ENCODE measurements around the gene OTC.

Gene OTC

GRCh38 chrX:38400389-38400910 is 48.0 kb downstream of the OTC start:
- in situ Hi-C loops (cut with HindIII; ENCODE audit: low sequenced_read_pairs): no loop called here
- no peak overlapping the region for H3K4me3 ChIP-seq (ENCODE audit: low read depth, low read length)
- no peak for DNase-seq (ENCODE audit: low read depth)
- TF ChIP-seq CTCF (IDR thresholded peaks at IDR 0.05; ENCODE audit: low read depth, low read length, missing control alignments): no peak

- TF ChIP-seq CTCF (IDR thresholded peaks at IDR 0.05; ENCODE audit: low read depth, low read length, missing control alignments): no peak
- no peak overlapping the region for H3K4me3 ChIP-seq (ENCODE audit: low read depth, low read length)
- no peak for DNase-seq (ENCODE audit: low read depth)
- in situ Hi-C loops (cut with HindIII; ENCODE audit: low sequenced_read_pairs): no loop called here
Measured at GRCh38 chrX:38402118-38402517, 49.7 kb downstream of the OTC start.

- no peak overlapping the region for H3K4me3 ChIP-seq (ENCODE audit: low read depth, low read length)
- DNase-seq (ENCODE audit: low read depth): no peak
- no peak for TF ChIP-seq CTCF (IDR thresholded peaks at IDR 0.05; ENCODE audit: low read depth, low read length, missing control alignments)
- in situ Hi-C loops (cut with HindIII; ENCODE audit: low sequenced_read_pairs): no loop called here
Measured at GRCh38 chrX:38403834-38404233, 51.4 kb downstream of the OTC start.

GRCh38 chrX:38407126-38407525 is 54.7 kb downstream of the OTC start:
- in situ Hi-C loops (cut with HindIII; ENCODE audit: low sequenced_read_pairs): no loop called here
- no peak for DNase-seq (ENCODE audit: low read depth)
- no peak for TF ChIP-seq CTCF (IDR thresholded peaks at IDR 0.05; ENCODE audit: low read depth, low read length, missing control alignments)
- H3K4me3 ChIP-seq (ENCODE audit: low read depth, low read length): no peak overlapping the region

GRCh38 chrX:38409289-38409688 is 56.9 kb downstream of the OTC start:
- no peak for TF ChIP-seq CTCF (IDR thresholded peaks at IDR 0.05; ENCODE audit: low read depth, low read length, missing control alignments)
- no peak overlapping the region for H3K4me3 ChIP-seq (ENCODE audit: low read depth, low read length)
- in situ Hi-C loops (cut with HindIII; ENCODE audit: low sequenced_read_pairs): no loop called here
- no peak for DNase-seq (ENCODE audit: low read depth)

GRCh38 chrX:38426785-38427184 is 74.4 kb downstream of the OTC start:
- no peak for DNase-seq (ENCODE audit: low read depth)
- no peak for TF ChIP-seq CTCF (IDR thresholded peaks at IDR 0.05; ENCODE audit: low read depth, low read length, missing control alignments)
- no peak overlapping the region for H3K4me3 ChIP-seq (ENCODE audit: low read depth, low read length)
- in situ Hi-C loops (cut with HindIII; ENCODE audit: low sequenced_read_pairs): no loop called here

- no peak overlapping the region for H3K4me3 ChIP-seq (ENCODE audit: low read depth, low read length)
- DNase-seq (ENCODE audit: low read depth): no peak
- TF ChIP-seq CTCF (IDR thresholded peaks at IDR 0.05; ENCODE audit: low read depth, low read length, missing control alignments): no peak
- in situ Hi-C loops (cut with HindIII; ENCODE audit: low sequenced_read_pairs): no loop called here
Measured at GRCh38 chrX:38431525-38431924, 79.1 kb downstream of the OTC start.

Measured in astrocyte of the cerebellum (primary cell).